Stomach (tissue), 9 donors: ENCODE results near the gene EPG5. TPM values are rescaled to one million over a fixed set of nuclear protein-coding genes. Genes with fewer than 3 reads are reported as not detected.

ENCODE experiments used
- DNase-seq, 2 donors: peaks; one replicate each; pipeline versions ENCODE4 v3.0.0 to v3.0.0-alpha.2; 2013 to 2019
- H3K27ac ChIP-seq, 5 donors: fragments of 200-600 bp in 4 of 5; sonication (generic) in 4 of 5; one replicate each; pipeline ENCODE4 v1.5.1; 2013 to 2019; ENCODE audit warnings: mild to moderate bottlenecking in 1 of 5, moderate library complexity in 1 of 5
- H3K27me3 ChIP-seq, 3 donors: fragments of 200-600 bp; sonication (generic); one replicate each; pipeline ENCODE4 v1.5.1; 2017 to 2019; ENCODE audit warnings: mixed run types in 1 of 3
- H3K36me3 ChIP-seq, 4 donors: fragments of 200-600 bp; sonication (generic); 1 replicate in 3 of 4; 2 replicates in 1 of 4; pipeline ENCODE4 v1.5.1; 2016 to 2019
- H3K4me1 ChIP-seq, 4 donors: fragments of 200-600 bp; sonication (generic); one replicate each; pipeline ENCODE4 v1.5.1; 2016 to 2019
- H3K4me3 ChIP-seq, 4 donors: fragments of 200-600 bp; sonication (generic) in 3 of 4; one replicate each; pipeline ENCODE4 v1.5.1; 2016 to 2019; ENCODE audit warnings: mild to moderate bottlenecking in 1 of 4
- H3K9me3 ChIP-seq, 4 donors: fragments of 200-600 bp; sonication (generic); one replicate each; pipeline ENCODE4 v1.5.1; 2016 to 2019
- CTCF ChIP-seq, 7 experiments: fragments of 450-650 bp in 4 of 7; fragments of 200-600 bp in 3 of 7; sonication (generic) in 3 of 7; IDR thresholded peaks; one replicate each; pipeline ENCODE4 v1.5.1; 2016 to 2019; ENCODE audit warnings: antibody characterized with exemption in 7 of 7, control low read depth in 2 of 7, mild to moderate bottlenecking in 1 of 7
- EP300 ChIP-seq: sonication (generic); formaldehyde crosslinking; IDR thresholded peaks from one replicate; pipeline ENCODE4 v1.6.1; 2017; ENCODE audit warnings: antibody characterized with exemption
- POLR2A ChIP-seq, 4 donors: fragments of 450-650 bp; IDR thresholded peaks; one replicate each; pipeline ENCODE4 v1.6.1; 2016; ENCODE audit warnings: antibody characterized with exemption in 4 of 4, control low read depth in 2 of 4, mild to moderate bottlenecking in 1 of 4, moderate library complexity in 1 of 4
- POLR2AphosphoS5 ChIP-seq, 3 donors: sonication (generic); formaldehyde crosslinking; IDR thresholded peaks; one replicate each; pipeline ENCODE4 v1.6.1; 2016; ENCODE audit warnings: antibody characterized with exemption in 3 of 3
- WGBS, 5 donors: extraction: QIAGEN DNeasy Blood & Tissue Kit in 3 of 5; methylation state at CpG; one replicate each; pipeline versions ENCODE4 v1.1.5 to v1.1.7; 2013 to 2018; 5-methylcytosine and 5-hydroxymethylcytosine counted together
- intact Hi-C: fragments of 100-400 bp; cut with DNase I; formaldehyde crosslinking; loops from one replicate; pipeline ENCODE4 v1.15.1; 2023; ENCODE audit warnings: low total_unique reads
- polyA plus RNA-seq, 3 donors: library from polyadenylated mRNA; stranded (reverse); fragments of 200-250 nt; gene quantifications; one replicate each; pipeline ENCODE4 v1.2.3, GENCODE V29; 2013
- total RNA-seq, 5 donors: library from RNA; depleted of rRNA; stranded (reverse); fragments of >200 nt; gene quantifications; one replicate each; pipeline versions ENCODE4 v1.1.0 to v1.2.3, GENCODE V29; 2014 to 2016
- donor health status: healthy with polysubstance abuse.
- donor health status: Bipolar disorder and iron deficiency.
- donor health status: healthy.

EPG5 gene
- total and polyA plus RNA-seq, 8 donors = 2.0 to 52.9 (median 17.7) TPM

- intact Hi-C loops = no loop called here
- no peaks in the 10 kb centered on the region for H3K4me1 ChIP-seq
- H3K36me3 ChIP-seq = peaks cover 55 to 100% (median 98%) of the 10 kb centered on the region in 4 donors
- H3K27me3 ChIP-seq = no peaks in the 10 kb centered on the region
- no peak for TF ChIP-seq CTCF (IDR thresholded peaks at IDR 0.05)
- TF ChIP-seq EP300 = no peak
- no peak for TF ChIP-seq POLR2A (IDR thresholded peaks at IDR 0.05)
- TF ChIP-seq POLR2AphosphoS5 (IDR thresholded peaks at IDR 0.05) = no peak
- no peak for DNase-seq
- 87 to 98% (median 94%) methylated on average over 3 of the region's 3 CpGs for WGBS, 5 donors
- H3K4me3 ChIP-seq = no peak overlapping the region
- no peak overlapping the region for H3K27ac ChIP-seq
- no peaks in the 10 kb centered on the region for H3K9me3 ChIP-seq
These were observed 107.8 kb downstream of the EPG5 start for GRCh38 chr18:45859334-45859733.

- Histone ChIP-seq H3K9me3 (no peaks in the 10 kb centered on the region), H3K27ac (no peak overlapping the region), H3K27me3 (no peaks in the 10 kb centered on the region), H3K36me3 (peaks cover 50 to 100% (median 100%) of the 10 kb centered on the region in 4 donors), H3K4me1 (peaks cover 0 to 2% (median 0%) of the 10 kb centered on the region in 4 donors), H3K4me3 (no peak overlapping the region)
- no peak for DNase-seq
- WGBS, 5 donors = 89 to 92% (median 91%) methylated on average over 4 of the region's 4 CpGs
- TF ChIP-seq EP300 (no peak), CTCF (IDR thresholded peaks at IDR 0.05) (no peak), POLR2A (IDR thresholded peaks at IDR 0.05) (no peak), POLR2AphosphoS5 (IDR thresholded peaks at IDR 0.05) (no peak)
- intact Hi-C loops = no loop called here
These were observed 110.6 kb downstream of the EPG5 start for GRCh38 chr18:45856531-45856930.

- H3K4me3 ChIP-seq = no peak overlapping the region
- DNase-seq = no peak
- H3K36me3 ChIP-seq = peaks cover 40 to 95% (median 95%) of the 10 kb centered on the region in 4 donors
- H3K4me1 ChIP-seq = peaks cover 0 to 4% (median 0%) of the 10 kb centered on the region in 4 donors
- 89 to 97% (median 93%) methylated on average over 2 of the region's 2 CpGs for WGBS, 5 donors
- TF ChIP-seq EP300 = no peak
- no peak for TF ChIP-seq POLR2AphosphoS5 (IDR thresholded peaks at IDR 0.05)
- no peak for TF ChIP-seq CTCF (IDR thresholded peaks at IDR 0.05)
- TF ChIP-seq POLR2A (IDR thresholded peaks at IDR 0.05) = no peak
- no peaks in the 10 kb centered on the region for H3K27me3 ChIP-seq
- intact Hi-C loops = no loop called here
- H3K9me3 ChIP-seq = no peaks in the 10 kb centered on the region
- H3K27ac ChIP-seq = no peak overlapping the region
These were observed 113.0 kb downstream of the EPG5 start for GRCh38 chr18:45854036-45854586.

GRCh38 chr18:45852631-45853030 lies 114.5 kb downstream of the EPG5 start:
- Histone ChIP-seq H3K27ac (no peak overlapping the region), H3K27me3 (no peaks in the 10 kb centered on the region), H3K9me3 (no peaks in the 10 kb centered on the region), H3K4me3 (no peak overlapping the region), H3K4me1 (peaks cover 0 to 4% (median 0%) of the 10 kb centered on the region in 4 donors), H3K36me3 (peaks cover 26 to 92% (median 85%) of the 10 kb centered on the region in 4 donors)
- WGBS, 5 donors = 82 to 93% (median 86%) methylated on average over 5 of the region's 5 CpGs
- TF ChIP-seq EP300 (no peak), POLR2A (IDR thresholded peaks at IDR 0.05) (no peak), POLR2AphosphoS5 (IDR thresholded peaks at IDR 0.05) (no peak), CTCF (IDR thresholded peaks at IDR 0.05) (no peak)
- no peak for DNase-seq
- intact Hi-C loops = no loop called here
